Measurements from ENCODE around the gene CHGA.

DNA sequence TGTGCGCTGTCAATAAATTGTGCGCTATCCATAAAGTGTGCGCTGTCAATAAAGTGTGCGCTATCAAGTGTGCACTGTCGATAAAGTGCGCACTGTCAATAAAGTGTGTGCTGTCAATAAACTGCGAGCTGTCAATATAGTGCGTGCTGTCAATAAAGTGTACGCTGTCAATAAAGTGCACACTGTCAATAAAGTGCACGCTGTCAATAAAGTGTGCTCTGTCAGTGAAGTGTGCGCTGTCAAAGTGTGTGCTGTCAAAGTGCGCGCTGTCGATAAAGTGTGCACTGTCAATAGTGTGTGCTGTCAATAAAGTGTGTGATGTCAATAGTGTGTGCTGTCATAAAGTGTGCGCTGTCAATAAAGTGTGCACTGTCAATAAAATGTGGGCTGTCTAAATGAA is 2.9 kb upstream of the CHGA start:
- TF ChIP-seq, protein P1, sequence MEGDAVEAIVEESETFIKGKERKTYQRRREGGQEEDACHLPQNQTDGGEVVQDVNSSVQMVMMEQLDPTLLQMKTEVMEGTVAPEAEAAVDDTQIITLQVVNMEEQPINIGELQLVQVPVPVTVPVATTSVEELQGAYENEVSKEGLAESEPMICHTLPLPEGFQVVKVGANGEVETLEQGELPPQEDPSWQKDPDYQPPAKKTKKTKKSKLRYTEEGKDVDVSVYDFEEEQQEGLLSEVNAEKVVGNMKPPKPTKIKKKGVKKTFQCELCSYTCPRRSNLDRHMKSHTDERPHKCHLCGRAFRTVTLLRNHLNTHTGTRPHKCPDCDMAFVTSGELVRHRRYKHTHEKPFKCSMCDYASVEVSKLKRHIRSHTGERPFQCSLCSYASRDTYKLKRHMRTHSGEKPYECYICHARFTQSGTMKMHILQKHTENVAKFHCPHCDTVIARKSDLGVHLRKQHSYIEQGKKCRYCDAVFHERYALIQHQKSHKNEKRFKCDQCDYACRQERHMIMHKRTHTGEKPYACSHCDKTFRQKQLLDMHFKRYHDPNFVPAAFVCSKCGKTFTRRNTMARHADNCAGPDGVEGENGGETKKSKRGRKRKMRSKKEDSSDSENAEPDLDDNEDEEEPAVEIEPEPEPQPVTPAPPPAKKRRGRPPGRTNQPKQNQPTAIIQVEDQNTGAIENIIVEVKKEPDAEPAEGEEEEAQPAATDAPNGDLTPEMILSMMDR (IDR thresholded peaks at IDR 0.05): no peak
- TF ChIP-seq POLR2A (IDR thresholded peaks at IDR 0.05): no peak
- no peak for TF ChIP-seq EP300 (IDR thresholded peaks at IDR 0.05)
